Stimulated activated CD8-positive, alpha-beta memory T cell treated with anti-CD3 and anti-CD28 coated beads, Interleukin-15, amount 100 ng/mL, for 4 hours (primary cell): Measurements from ENCODE around the gene TRPM5.

ENCODE experiments used
- DNase-seq, 2 donors: peaks; one replicate each; pipeline ENCODE4 v3.0.0-alpha.2; 2020; ENCODE audit warnings: low read depth in 2 of 2

The TRPM5 gene

DNA sequence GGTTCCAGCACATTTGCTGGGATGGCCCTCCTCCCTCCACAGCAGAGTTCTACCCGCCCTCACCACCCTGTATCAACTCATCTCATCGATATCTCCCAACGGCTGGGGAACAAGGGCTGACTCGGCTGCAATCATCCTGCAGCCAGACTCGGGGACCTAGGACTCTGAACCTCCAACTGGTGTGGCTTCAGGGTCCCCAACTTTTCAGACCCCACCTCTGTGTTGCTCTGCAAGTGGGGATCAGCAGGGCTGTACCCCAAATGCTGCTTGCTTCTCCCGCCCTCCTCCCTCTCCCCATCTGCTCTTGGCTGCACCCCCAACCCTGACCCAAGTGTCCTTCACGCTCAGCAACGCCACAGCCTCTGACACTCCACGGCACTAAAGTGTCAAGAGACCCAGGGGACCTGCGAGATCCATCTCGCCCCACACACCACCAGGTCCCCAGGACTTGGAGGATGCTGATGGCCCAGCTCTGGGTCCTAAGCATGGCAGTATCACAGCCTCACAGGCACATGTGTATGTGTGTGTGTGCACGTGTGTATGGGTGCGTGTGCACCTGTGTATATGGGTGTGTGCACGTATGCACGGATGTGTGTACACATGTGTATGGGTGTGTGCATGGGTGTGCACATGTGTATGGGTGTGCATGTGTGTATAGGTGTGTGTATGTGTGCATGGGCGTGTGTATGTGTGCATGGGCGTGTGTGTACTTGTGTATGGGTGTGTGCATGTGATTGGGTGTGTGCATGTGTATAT lies 26.9 kb upstream of the TRPM5 start:
- DNase-seq, result no peak

DNA sequence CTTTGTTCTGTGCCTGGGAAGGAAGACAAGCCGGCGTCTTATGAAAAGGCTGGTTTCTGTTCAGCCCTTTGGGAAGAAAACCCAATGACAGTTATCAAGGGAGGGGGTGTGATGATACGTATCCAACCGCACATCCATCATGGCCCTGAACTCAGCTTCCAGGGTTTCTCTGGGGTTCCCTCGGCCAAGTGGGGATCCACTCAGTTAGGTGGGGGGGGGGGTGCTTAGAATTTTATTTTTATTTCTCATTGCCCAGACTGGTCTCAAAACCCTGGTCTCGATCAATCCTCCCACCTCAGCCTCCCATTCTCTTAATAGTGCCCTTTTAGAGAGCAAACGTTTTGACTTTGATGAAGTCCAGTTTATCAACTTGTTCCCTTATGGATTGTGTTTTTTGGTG lies 26.2 kb upstream of the TRPM5 start:
- DNase-seq, result no peak

DNA sequence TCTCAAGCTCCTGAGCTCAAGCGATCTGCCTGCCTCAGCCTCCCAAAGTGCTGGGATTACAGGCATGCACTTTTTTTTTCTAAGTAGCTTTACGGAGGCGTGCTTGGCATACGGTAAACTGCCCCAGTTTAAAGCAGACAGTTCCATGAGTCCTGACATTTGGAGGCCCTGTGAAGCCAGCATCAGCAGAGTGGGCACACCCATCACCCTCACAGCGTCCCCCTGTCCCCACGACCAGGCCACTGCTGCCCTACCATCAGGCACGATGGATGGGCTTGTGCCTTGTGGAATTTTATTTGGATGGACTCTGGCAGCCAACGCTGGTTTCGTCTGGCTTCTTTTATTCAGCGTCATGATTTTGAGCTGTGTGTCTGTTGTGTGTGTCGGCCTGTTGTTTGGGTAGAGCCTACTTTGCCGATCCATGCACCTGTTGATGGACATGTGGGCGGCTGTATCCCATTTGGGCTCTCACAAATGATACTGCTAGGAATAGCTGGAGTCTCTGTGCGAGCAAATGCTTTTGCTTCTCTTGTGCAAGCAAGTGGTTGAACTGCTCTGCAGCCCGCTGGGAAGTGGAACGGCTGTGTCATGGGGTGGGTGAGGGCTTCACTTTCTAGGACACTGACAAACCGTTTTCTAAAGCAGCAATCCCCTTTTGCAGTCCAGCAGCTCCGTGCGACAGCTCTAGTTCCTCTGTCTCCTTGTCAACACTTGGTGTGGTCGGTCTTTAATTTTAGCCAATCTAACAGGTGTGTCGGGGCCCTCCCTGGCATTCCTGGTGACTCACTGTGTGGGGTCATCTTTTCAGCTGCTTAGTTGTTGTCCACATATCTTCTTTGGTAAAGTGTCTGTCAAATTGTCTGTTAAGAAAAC lies 24.3 kb upstream of the TRPM5 start:
- DNase-seq, result no peak

DNA sequence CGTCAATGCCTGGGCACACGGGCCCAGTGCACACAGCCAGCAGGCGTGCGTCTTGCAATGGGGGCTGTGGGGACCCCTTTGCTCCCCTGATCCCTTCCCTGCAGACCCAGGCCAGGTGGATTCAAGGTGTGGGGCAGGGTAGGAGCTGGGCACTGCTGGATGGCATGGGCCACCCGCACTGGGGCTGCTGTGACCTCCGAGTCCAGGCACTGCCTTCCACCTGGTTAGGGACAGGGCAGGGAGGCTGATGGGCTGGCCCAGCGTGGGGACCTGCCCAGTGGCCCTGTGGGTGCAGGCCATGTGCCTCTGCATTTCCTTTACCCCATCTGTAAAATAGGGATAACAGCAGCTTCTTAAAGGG lies 23.4 kb upstream of the TRPM5 start:
- no peak for DNase-seq

DNA sequence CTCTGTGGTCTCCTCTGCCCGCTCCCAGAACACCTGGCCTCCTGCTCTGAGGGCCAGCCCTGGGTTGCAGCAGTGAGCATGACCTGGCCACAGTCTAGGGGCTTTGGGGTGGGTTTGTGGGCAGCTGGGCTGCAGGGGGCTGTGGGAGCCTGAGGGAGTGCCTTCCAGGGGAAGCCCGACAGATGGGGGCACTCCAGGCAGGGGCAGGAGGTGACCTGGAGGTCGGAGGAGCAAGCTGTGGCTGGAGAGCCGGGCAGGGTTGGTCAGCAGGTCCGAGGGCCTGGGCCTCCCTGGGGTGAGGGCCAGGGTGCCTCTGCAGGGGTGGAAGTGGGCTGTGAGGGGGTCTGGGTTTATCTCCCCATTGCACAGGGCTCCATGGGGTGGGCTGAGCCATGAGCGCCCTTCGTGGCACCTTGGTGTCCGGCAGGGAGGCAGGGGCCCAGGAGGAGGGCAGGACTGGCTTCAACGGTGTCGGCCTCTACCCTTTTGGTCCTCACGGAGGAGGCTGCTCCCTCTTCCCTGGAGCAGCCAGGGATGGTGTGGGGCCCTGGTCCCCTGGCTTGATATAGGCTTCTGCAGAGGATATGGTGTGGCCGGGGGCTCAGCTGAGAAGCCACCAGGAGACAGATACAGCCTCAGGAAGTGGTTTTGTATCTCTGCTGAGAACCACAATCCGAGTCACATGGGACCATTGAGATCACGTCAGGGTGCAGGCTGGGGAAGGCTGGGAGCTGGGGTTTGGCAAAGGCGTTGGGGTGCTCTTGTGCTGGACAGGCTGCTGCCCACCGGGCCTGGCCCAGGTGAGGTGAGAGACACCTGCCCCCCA lies 22.8 kb upstream of the TRPM5 start:
- DNase-seq, result no peak

DNA sequence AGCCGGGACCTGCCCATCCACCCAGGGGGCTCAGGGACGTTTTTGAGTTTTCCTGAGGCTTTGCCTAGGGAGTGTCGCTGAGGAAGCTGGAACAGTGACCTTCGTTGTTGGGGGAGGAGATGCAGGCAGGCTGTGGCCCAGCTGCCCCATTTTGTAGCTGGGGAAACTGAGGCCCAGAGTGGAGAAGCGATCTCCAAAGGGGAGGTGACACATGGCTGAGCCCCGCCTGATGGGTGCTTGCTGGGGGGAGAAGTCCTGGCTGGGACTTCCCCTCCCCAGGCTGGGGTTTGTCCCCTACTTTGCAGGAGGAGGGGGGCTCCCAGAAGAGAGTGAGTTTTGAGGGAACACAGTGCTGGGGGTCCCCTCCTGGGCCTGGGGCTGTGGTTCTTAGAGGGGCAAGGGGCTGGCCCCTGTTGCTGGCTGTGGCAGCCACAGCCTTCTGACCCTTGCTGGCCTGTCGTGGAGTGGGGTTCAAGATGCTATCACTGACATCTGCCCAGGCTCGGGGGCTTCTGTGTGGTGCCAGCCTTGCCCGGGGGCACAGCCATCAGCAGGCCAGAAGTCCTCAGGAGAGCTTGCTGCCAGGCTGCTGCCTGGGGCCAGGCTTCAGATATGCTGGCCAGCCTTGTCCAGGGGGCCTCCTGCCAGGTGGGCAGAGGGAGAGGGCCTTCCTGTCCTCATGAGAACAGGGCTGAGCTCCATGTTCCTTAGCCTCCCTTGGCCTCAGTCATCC lies 21.9 kb upstream of the TRPM5 start:
- DNase-seq, result no peak

DNA sequence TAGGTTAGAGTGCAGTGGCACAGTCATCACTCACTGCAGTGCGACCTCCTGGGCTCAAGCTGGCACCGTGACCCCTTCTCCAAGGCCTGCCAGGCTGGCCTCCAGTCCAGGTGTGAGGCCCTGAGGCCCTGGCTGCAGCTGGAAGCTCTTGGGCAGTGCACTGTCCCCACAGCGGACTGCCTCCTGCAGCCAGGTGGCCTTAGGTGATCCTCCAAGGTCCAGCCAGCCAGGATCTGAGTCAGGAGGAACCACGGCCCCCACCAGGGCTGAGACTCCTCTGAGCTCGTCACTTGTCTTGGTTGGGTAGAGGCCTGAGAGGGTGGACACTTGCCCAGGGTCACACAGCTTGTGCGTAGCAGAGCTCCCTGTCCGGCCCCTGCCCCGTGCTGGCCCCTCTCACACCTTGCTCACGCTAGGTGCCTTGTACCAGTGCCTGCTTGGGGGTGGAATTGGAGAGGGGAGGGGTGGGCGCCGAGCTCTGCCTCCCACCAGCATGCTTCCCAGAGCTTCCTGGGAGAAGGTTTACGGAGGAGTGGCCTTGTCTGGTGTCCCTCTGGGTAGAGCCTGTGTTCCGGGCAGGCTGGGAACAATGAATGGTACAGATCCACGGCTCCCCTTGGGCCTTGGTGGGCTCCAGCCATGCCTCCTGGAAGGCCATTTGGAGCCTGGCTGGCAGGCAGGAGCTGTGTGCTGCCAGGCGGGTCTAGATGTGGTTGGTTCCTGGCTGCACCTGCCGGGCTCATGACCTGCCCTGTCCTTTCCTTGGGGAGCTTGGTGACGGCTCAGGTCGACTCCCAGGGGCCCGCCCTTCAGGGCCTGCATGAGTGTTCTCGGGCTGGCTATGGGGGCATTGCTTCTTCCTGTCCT lies 21.1 kb upstream of the TRPM5 start:
- no peak for DNase-seq

DNA sequence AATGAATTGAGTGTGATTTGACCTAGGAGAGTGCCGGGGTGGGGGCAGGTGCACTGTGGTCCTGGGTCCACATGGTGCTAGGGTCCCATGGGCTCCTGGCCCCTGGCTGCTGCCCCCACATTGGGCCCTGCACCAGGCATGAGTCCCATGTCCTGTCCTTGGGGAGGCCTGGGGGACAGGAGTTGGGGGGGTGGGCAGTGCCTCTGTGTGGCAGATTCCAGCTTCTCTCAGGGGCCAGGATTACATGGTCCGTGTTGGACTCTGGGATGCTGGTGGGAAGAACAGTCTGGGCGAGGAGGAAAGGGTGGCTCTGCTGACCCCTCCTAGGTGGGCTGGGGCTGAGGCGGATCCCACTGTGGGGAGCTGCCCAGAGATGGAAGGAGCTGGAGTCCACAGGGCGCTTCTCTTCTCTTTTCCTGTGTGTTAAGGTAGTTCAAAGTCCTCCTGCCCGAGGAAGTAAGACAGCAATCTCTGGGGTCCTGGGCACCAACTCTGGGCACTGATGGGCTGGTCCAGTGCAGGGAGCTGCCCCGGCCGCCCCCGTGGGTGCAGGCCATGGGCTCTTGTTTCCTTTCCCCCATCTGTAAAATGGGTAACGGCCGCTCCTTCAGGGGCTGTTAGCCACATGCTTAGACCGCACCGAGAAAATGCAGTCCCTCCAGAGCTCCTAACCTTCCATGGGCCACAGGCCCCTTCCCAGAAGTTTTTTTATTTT lies 20.3 kb upstream of the TRPM5 start:
- DNase-seq, result no peak

DNA sequence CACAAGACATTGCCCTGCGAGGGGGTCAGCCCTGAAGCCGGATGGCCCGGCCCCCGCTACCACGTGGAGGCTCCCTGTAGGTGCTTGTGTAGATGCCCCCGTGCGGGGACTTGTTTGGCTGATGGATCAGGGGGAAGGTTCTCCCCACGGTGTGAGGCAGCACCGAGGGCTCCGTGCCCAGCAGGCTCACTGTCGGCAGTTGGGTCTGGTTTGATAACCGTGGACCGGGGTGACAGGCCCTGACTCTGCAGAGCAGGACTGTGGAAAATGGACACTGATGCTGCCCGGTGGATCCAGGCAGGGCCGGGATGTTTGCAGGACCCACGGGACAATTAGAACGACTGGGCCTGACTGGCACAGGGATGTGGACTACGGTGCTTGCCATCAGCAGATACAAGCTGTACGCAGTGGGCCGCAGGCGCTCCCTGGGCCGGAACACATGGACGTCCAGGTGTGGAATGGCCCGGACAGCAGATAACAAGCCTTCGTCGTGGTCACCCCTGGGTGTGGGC lies 19.5 kb upstream of the TRPM5 start:
- no peak for DNase-seq

DNA sequence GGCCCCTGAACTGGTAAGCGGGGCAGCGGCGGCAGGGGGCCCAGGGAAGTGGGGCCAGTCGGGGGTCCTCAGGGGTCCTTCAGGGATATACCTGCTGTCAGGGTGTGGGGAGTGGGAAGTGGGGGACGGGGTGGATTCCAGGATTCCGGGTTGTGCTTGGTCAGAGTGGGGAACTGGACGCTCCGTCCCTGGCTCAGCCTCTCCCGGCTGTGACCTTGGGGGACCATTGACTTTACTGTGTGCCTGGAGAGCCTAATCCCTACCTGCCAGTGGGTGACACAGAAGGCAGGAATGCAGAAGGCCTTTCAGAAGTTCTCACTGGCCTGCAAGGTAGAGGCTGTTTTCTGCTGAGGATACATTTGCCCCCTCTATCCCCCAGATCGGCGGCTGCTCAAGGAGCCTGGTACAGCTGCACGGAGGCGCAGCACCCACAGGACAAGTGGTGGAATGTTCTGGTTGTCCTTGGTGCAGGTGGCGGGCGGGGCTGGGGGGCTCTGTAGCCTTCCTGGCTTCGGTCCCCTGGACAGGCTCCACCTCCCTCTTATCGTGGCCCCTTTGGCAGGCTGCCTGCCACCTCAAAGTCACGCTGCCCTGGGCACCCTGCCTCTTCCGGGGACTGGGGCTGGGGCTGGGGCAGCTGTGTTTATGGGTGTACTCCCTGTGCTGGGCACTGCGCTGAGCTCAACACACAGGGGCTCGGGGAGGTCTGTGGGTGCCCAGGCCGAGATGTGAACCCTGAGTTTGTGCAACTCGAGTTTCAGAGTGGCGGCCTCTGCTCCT lies 18.9 kb upstream of the TRPM5 start:
- no peak for DNase-seq

DNA sequence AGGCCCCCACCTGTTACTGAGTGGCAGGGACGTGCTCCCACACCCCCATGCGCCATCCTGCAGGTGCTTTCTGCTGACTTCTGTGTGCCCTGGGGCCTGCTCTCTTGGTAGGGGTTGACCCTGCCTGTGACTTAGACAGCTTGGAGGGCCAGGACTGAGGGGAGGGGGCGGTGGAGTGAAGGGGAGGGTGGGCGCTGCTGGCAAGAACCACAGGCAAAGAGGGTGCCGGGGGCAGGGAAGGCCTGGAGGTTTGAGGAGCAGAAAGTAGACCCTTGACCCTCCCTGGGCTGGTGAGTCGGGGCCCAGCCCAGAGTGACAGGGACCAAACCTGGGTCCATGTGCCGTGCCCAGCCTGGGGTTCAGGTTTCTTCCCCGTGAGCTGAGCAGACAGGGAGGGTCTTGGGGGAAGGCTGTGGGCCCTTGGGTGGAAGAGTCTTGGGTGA lies 18.2 kb upstream of the TRPM5 start:
- DNase-seq, result no peak

DNA sequence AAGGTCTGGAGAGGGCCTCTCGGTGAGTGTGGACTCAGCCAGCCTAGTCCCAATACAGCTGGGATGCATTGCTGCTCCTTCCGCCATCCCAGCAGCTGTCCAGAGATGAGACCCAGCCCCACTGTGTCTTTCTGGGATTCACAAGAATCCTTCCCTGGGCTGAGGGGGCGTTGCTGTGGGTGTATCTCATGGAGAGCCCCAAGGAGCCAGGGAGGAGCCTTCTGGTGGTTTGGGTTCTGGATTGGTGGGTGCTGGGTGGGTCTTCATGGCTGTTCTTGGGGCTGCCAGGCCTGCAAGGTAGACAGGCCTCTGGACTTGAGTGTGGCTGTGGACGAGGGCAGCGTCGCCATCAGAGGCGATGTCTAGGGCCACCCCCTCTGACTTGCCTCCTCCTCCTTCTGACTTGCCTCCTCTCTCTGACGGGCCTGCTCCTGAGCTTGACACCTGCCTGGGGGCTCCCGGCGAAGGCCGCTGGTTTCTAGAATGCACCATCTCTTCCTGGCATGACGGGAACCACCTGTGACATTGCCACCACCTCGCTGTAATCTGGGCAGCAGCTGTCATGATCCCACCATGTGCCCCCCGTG lies 17.7 kb upstream of the TRPM5 start:
- DNase-seq, result no peak

DNA sequence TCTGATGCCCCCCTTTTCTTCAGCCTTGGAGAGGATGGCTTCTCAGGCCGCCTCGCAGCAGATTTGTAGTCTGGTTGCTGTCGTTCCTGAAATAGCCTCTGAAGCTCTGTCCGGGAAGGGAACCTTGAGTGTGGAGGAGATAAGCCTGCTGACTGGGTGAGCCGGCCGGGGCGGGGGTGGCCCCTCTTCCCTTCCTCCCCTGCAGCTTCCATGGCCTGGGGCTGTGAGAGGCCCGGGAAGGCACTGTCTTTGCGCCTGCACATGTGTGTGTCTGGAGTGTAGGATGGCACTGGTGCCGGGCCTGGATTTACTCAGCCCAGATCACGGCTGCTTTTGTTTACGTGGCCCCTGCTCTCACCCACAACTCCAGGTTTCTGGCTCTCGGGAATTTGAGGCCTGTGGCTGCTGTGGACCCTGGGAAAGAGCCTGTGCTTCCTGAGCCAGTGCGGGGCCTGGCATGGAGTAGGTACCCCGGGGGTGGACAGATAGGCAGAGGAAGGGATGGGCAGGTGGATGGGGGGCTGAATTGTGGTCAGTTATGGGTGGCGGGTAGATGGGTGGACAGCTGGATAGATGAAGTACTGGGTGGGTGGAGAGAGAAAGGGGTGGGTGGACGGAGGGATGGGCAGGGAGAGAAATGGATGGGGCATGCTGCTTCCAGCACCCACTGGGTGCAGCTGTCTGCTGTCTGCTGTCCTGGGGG lies 17.1 kb upstream of the TRPM5 start:
- DNase-seq, result no peak

DNA sequence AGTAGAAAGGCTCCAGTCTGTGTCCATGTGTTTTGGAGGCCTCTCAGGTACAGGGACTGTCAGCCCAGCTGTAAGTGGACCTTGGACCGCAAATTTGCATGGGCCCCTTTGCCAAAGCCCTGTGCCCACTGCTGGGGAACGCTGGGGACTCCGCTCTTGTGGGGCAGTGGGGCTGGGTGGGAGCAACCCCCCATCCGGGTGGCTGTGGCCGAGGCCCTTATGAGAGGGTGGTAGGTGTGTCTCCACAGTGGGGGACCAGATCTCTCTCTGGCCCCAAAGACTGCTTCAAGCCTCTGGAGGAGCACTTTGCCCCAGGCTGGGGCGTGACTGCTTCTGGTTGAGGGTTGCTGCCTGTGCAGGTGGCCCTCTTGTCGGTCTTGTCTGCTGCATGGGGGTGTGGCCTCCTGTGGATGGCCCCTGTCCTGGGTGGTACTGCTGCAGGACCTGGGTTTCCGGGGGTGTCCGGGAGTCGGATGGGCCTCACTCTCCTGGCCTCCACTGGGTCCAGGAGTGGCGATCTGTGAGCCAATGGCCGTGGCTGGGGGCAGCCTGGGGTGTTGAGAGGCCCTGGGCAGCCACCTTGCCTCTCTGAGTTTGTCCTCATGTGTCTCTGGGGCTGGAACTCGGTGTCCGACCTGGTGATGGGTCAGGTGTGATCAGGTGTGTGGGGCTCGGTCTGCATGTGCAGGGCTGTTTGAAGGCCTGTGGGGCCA lies 16.4 kb upstream of the TRPM5 start:
- no peak for DNase-seq

DNA sequence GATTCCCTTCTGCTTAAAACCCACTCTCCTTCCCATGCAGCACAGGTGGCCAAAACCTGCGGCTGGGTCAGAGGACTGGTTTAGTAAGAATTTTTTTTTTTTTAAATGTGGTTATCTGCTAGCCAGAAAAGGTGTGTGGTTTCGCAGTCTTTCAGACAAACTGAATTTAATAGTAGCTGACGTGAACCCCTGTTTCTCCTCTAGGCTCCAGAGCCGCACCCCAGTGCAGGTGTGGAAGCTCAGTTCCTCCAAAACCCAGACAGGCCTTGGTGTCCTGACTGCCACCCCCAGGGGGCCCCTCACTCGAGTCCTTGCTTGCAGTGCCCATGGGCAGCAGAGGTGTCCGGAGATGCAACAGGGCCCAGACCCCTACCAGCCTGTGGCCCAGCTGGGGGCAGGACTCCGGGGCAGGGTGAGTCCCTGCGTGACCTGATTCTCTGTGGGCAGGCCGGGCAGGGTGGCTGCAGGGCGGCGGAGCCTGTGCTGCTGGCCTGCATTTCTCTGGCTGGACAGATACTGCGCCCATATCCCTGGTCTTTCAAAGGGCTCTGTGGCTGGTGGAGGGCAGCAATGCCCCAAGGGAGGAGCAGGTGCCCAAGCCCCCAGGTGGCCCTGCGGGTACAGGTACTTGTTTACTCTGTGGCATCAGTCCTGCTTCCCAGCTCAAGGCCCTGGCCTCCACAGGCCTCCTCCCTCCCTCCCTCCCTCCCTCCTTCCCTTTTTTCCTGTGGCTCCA lies 15.7 kb upstream of the TRPM5 start:
- no peak for DNase-seq

DNA sequence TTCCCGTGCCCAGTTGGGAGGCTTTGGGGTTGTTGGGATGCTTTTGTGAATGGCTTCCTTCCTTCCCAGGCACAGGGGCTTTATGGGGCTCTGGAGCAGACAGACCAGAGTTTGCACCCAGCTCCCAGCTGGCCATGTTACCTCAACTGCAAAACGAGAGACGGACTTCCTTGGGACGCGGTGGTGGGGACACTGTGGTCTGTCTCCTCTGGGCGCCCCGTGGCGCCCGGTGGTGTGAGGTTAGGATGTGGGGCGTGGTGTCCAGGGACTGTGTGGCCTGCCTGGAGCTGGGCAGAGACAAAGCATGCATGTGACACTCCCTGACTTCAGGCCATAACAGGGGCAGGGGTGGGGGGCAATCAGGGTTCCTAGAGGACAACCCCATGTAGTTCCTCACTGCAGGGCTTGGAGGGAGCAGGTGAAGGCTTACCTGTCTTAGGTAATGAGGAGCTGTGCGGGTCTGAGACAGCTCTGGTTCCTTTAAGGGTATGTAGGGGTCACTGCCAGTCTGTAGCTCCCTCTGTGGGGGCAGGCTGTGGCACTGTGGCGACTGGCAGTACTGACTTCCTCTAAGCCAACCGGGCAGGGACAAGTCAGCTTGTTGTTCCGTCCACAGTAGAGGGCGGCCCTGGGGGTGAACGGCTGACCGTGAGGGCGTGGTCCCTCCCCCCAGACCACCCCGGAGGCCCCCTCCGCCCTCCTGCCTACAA lies 14.9 kb upstream of the TRPM5 start:
- DNase-seq, result no peak
